H1 (cell line): ENCODE data around the gene VMA21. TPM values are rescaled to one million over a fixed set of nuclear protein-coding genes. Genes with fewer than 3 reads are reported as not detected.

ENCODE experiments used
- BACH1 ChIP-seq: IDR thresholded peaks from 2 replicates; pipeline ENCODE4 v1.6.1; 2012; ENCODE audit warnings: low read length, improper control_type of control experiment
- CEBPB ChIP-seq: IDR thresholded peaks from 2 replicates; pipeline ENCODE4 v1.6.1; 2012; ENCODE audit warnings: low read depth, low read length
- E2F6 ChIP-seq: IDR thresholded peaks from 2 replicates; pipeline ENCODE4 v1.6.1; 2012; ENCODE audit warnings: inconsistent platforms
- NANOG ChIP-seq: IDR thresholded peaks from 2 replicates; pipeline ENCODE4 v1.6.1; 2011; ENCODE audit warnings: low read length, low read depth, mild to moderate bottlenecking, inconsistent platforms; ENCODE audit not compliant: insufficient read depth, poor library complexity, severe bottlenecking
- RNF2 ChIP-seq: fragments of 200-900, 300-1000 bp; sonication (generic); IDR thresholded peaks from 2 replicates; pipeline ENCODE4 v1.7.1; 2016; ENCODE audit warnings: borderline replicate concordance, low read depth, mild to moderate bottlenecking, antibody characterized with exemption, low read length; ENCODE audit not compliant: poor library complexity, severe bottlenecking; ENCODE audit errors: missing control alignments
- SAP30 ChIP-seq: fragments of 300-600 bp; sonication (generic); IDR thresholded peaks from 2 replicates; pipeline ENCODE4 v1.7.1; 2012; ENCODE audit warnings: low read length, moderate library complexity, mild to moderate bottlenecking, inconsistent platforms; ENCODE audit not compliant: insufficient read depth, insufficient replicate concordance
- polyA plus RNA-seq, 7 experiments: library from polyadenylated mRNA; depleted of rRNA in 3 of 7; stranded (reverse) in 5 of 7; unstranded in 2 of 7; fragments of >200 nt in 5 of 7; fragments of 200-250 nt in 2 of 7; gene quantifications; 1 replicate in 5 of 7; 2 replicates in 1 of 7; 4 replicates in 1 of 7; pipeline versions ENCODE4 v1.2.1 to v1.2.3, GENCODE V29; 2011 to 2013; ENCODE audit warnings: missing spikeins in 2 of 7, mixed read lengths in 2 of 7
- total RNA-seq: library from RNA; stranded (reverse); fragmentation: NEBNext Ultra II Directional; extraction: Animal tissue kit (Norgen Biotek cat#: 25700); gene quantifications from 2 replicates; pipeline ENCODE4 v1.2.1, GENCODE V29; 2021

VMA21 gene
- total and polyA plus RNA-seq, 2 of the 8 experiments (the other 6 are each of a cell fraction or from before 2014, with no cell fraction given): 25.8 to 65.4 TPM

- TF ChIP-seq E2F6 (no peak), BACH1 (no peak), SAP30 (no peak), CEBPB (no peak), RNF2 (no peak), NANOG (no peak)
- TF ChIP-seq, all 59 proteins: peak for 0
These were observed 1.3 kb downstream of the VMA21 start (continued) for GRCh38 chrX:151398346-151398745.
